ENCODE measurements around the gene MAP3K9.
A peak's percentile ranks its signal among the peaks of the same experiment; 100 is the strongest.

The MAP3K9 gene

DNA sequence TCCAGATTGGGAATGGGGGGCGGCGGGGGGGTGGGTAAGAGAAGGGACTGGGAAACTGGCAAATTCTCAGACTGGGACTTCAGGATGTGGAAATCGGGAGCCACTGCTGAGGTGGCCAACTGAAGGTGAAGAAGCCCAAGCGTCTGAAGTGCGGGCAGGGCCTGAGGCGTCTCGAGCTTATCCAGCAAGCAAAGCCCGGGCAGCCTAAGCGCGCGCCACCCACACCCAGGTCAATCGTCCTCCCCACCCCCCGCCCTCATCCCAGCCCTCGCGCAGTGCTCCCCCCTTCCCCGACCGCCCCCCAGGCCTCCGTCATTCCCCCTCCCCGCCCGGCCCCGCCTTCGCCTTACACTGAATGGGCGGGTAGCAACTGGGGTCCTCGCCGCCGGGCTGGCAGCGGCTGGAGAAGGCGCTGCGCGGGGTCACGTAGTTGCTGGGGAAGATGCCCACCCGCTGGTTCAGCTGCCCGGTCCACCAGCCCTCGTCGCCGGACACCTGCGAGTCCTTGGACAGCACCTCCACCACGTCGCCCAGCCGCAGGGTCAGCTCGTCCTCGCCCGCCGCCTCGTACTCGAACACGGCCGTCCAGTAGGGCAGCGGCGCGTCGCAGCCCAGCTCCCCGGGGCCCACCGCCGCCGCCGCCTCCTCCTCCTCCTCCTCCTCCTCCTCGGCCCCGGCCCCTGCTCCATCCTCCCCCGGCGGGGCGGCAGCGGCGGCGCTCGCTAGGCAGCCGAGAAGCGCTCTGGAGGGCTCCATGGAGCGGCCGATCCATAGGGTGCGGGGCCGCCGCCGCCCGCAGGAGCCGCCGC is 693 bp downstream of the MAP3K9 start:
- Mint-ChIP-seq H3K36me3 (no peaks in the 10 kb centered on the region), H3K4me3 (peak overlapping the region; percentile 87), H3K27me3 (no peaks in the 10 kb centered on the region), H3K27ac (peak overlapping the region; percentile 81), H3K9me3 (no peaks in the 10 kb centered on the region), H3K4me1 (peaks cover 15% of the 10 kb centered on the region)
- DNase-seq (ENCODE audit: low spot score in 2 of 2) (no peak), ATAC-seq (ENCODE audit: low read depth) (no peak)

GRCh38 chr14:70807898-70808415 is 1.4 kb downstream of the MAP3K9 start:
- Mint-ChIP-seq H3K9me3 (no peaks in the 10 kb centered on the region), H3K4me1 (peaks cover 19% of the 10 kb centered on the region)
- peak; percentile 38 for ATAC-seq (ENCODE audit: low read depth)

GRCh38 chr14:70804556-70805162 is 4.7 kb downstream of the MAP3K9 start:
- no peak overlapping the region for H3K27ac Mint-ChIP-seq
- ATAC-seq (ENCODE audit: low read depth) (no peak), DNase-seq (ENCODE audit: low spot score in 2 of 2) (no peak)
- H3K4me3 Mint-ChIP-seq: no peak overlapping the region
- H3K9me3 Mint-ChIP-seq: no peaks in the 10 kb centered on the region
- H3K27me3 Mint-ChIP-seq: no peaks in the 10 kb centered on the region
- H3K4me1 Mint-ChIP-seq: peaks cover 27% of the 10 kb centered on the region
- H3K36me3 Mint-ChIP-seq: peaks cover 18% of the 10 kb centered on the region

More at GRCh38 chr14:70807898-70808415, 1.4 kb downstream of the MAP3K9 start:
- DNase-seq (ENCODE audit: low spot score in 2 of 2): peak in 1 of 2 donors; percentile 39
- H3K4me3 Mint-ChIP-seq: peak overlapping the region; percentile 87
- H3K27ac Mint-ChIP-seq: peak overlapping the region; percentile 81
- H3K36me3 Mint-ChIP-seq: no peaks in the 10 kb centered on the region
- H3K27me3 Mint-ChIP-seq: no peaks in the 10 kb centered on the region

GRCh38 chr14:70803321-70804310 is 5.7 kb downstream of the MAP3K9 start:
- Mint-ChIP-seq H3K36me3 (peaks cover 18% of the 10 kb centered on the region), H3K27ac (peak overlapping the region; percentile 45), H3K27me3 (no peaks in the 10 kb centered on the region), H3K4me1 (peaks cover 27% of the 10 kb centered on the region), H3K4me3 (peak overlapping the region; percentile 32), H3K9me3 (no peaks in the 10 kb centered on the region)
- peak; percentile 79 for ATAC-seq (ENCODE audit: low read depth)
- peak in 1 of 2 donors; percentile 19 for DNase-seq (ENCODE audit: low spot score in 2 of 2)

DNA sequence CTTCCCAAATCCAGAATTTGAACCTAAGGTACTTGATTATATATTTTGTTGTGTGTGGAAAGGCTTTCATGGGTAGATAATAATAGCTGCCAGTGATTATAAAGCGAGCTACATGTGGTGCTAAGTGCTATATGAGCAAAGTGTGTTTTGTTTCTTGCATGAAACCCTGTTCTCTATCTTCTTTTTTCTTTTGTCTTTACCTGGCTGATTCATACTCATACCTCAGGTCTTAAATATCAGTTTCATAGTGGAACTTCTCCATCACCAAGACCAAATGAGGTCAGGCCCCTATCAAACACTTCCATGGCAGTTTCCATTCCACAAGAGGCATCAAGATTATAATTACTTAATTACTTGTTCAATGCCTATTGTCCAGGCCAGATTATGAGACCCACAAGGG is 6.9 kb downstream of the MAP3K9 start:
- H3K36me3 Mint-ChIP-seq: peaks cover 18% of the 10 kb centered on the region
- DNase-seq (ENCODE audit: low spot score in 2 of 2) (no peak), ATAC-seq (ENCODE audit: low read depth) (no peak)
- no peaks in the 10 kb centered on the region for H3K27me3 Mint-ChIP-seq
- no peaks in the 10 kb centered on the region for H3K9me3 Mint-ChIP-seq
- H3K4me3 Mint-ChIP-seq: no peak overlapping the region
- H3K27ac Mint-ChIP-seq: peak overlapping the region; percentile 26
- H3K4me1 Mint-ChIP-seq: peaks cover 22% of the 10 kb centered on the region

DNA sequence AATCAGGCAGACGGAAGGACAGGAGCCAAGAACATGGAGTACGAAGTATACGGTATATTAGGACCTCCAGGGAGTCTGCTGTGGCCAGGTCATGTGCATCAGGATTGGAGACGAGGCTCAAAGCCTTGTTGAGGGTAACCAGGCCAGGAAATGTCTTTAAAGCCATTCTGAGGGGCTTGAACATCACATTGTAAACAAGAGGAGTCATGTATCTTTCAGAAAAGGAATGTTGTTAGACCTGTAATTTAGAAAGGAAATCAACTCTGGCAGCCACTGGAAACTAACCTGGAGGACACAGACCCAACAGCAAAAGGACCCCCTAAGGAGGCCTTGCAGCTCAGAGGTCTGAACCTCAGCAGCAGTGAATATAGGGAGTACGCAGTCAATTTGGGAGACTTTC is 7.5 kb downstream of the MAP3K9 start:
- ATAC-seq (ENCODE audit: low read depth) (no peak), DNase-seq (ENCODE audit: low spot score in 2 of 2) (no peak)
- Mint-ChIP-seq H3K27me3 (no peaks in the 10 kb centered on the region), H3K4me1 (peaks cover 22% of the 10 kb centered on the region), H3K9me3 (no peaks in the 10 kb centered on the region), H3K36me3 (peaks cover 18% of the 10 kb centered on the region), H3K27ac (no peak overlapping the region), H3K4me3 (no peak overlapping the region)

DNA sequence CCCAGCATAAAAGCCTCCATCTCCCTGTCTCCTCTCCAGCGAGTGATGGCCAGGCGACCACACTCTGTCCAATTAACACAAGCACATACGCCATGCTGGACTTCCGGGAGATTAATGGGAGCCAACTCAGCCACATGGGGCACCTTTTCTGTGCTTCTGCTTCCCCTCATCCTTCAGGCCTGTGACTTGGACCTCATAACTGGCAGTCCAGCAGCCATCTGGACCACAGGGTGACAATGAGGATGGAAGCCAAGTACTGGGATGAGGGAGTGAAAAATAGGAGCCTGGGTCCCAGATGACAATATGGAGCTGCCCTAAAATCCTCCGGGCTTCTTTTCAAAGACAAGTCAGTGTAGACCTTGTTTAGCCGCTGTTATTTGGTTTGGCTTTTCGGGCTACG is 12.8 kb downstream of the MAP3K9 start:
- DNase-seq (ENCODE audit: low spot score in 2 of 2): no peak
- Mint-ChIP-seq H3K27ac (no peak overlapping the region), H3K9me3 (no peaks in the 10 kb centered on the region), H3K27me3 (no peaks in the 10 kb centered on the region), H3K4me1 (peaks cover 18% of the 10 kb centered on the region), H3K4me3 (no peak overlapping the region), H3K36me3 (peaks cover 30% of the 10 kb centered on the region)
- no peak for ATAC-seq (ENCODE audit: low read depth)

- DNase-seq (ENCODE audit: low spot score in 2 of 2) (no peak), ATAC-seq (ENCODE audit: low read depth) (no peak)
- H3K27me3 Mint-ChIP-seq: no peaks in the 10 kb centered on the region
- no peaks in the 10 kb centered on the region for H3K9me3 Mint-ChIP-seq
- peaks cover 18% of the 10 kb centered on the region for H3K36me3 Mint-ChIP-seq
- peaks cover 12% of the 10 kb centered on the region for H3K4me1 Mint-ChIP-seq
- no peak overlapping the region for H3K4me3 Mint-ChIP-seq
- no peak overlapping the region for H3K27ac Mint-ChIP-seq
These were observed 15.0 kb downstream of the MAP3K9 start for GRCh38 chr14:70794294-70794693.

- H3K27me3 Mint-ChIP-seq: no peaks in the 10 kb centered on the region
- ATAC-seq (ENCODE audit: low read depth): no peak
- H3K4me3 Mint-ChIP-seq: no peak overlapping the region
These were observed 15.7 kb downstream of the MAP3K9 start for GRCh38 chr14:70793637-70794036.

DNA sequence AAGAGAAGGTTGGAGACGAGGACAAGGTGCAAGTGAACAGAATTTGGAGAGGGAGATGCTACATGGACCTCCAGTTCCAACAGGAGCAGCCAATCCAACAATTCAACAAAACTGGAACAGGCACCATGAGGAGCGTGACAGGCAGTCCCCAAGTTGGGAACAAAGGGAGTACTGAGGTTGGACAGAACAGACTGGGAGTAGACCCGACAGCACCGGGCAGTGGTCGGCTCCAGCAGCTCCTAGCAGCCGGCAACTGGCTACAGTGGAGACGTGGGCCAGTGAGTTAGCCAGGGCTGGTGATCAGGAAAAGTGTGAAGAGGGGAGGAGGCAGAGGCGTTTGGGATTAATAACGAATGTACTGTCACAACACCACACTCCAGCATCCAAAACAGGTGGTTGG is 16.4 kb downstream of the MAP3K9 start:
- Mint-ChIP-seq H3K27me3 (no peaks in the 10 kb centered on the region), H3K4me1 (peaks cover 12% of the 10 kb centered on the region), H3K27ac (no peak overlapping the region), H3K9me3 (no peaks in the 10 kb centered on the region), H3K4me3 (no peak overlapping the region), H3K36me3 (peaks cover 18% of the 10 kb centered on the region)
- DNase-seq (ENCODE audit: low spot score in 2 of 2): no peak
- no peak for ATAC-seq (ENCODE audit: low read depth)

More at GRCh38 chr14:70793637-70794036, 15.7 kb downstream of the MAP3K9 start:
- Mint-ChIP-seq H3K36me3 (peaks cover 18% of the 10 kb centered on the region), H3K9me3 (no peaks in the 10 kb centered on the region), H3K4me1 (peaks cover 12% of the 10 kb centered on the region), H3K27ac (no peak overlapping the region)
- no peak for DNase-seq (ENCODE audit: low spot score in 2 of 2)

DNA sequence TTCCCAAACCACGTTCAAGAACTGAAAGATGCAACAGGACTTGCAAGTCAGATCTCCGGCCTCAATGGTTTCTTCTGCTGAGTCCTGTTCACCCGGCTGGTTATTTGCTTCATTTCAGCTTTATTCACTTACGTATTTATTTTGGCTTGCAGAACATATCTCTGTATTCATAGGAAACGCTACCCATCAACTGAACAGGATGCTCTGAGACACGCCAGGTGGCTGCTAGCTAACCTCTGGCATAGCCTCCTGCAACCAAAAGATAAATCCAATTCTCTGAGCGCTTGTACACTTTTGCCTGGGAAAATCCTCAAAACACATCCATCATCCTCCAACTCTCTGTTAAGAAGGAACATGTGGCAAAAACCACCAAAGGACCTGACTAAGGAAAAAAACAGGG is 17.3 kb downstream of the MAP3K9 start:
- Mint-ChIP-seq H3K27ac (no peak overlapping the region), H3K4me1 (peaks cover 12% of the 10 kb centered on the region), H3K27me3 (no peaks in the 10 kb centered on the region), H3K4me3 (no peak overlapping the region), H3K36me3 (peaks cover 20% of the 10 kb centered on the region), H3K9me3 (no peaks in the 10 kb centered on the region)
- no peak for ATAC-seq (ENCODE audit: low read depth)
- DNase-seq (ENCODE audit: low spot score in 2 of 2): no peak

GRCh38 chr14:70789961-70790360 is 19.4 kb downstream of the MAP3K9 start:
- H3K9me3 Mint-ChIP-seq: no peaks in the 10 kb centered on the region
- H3K36me3 Mint-ChIP-seq: peaks cover 27% of the 10 kb centered on the region
- H3K27ac Mint-ChIP-seq: no peak overlapping the region
- no peak overlapping the region for H3K4me3 Mint-ChIP-seq
- H3K4me1 Mint-ChIP-seq: peaks cover 10% of the 10 kb centered on the region
- ATAC-seq (ENCODE audit: low read depth) (no peak), DNase-seq (ENCODE audit: low spot score in 2 of 2) (no peak)
- no peaks in the 10 kb centered on the region for H3K27me3 Mint-ChIP-seq

- peaks cover 28% of the 10 kb centered on the region for H3K36me3 Mint-ChIP-seq
- no peak for DNase-seq (ENCODE audit: low spot score in 2 of 2)
- H3K27me3 Mint-ChIP-seq: no peaks in the 10 kb centered on the region
- H3K4me3 Mint-ChIP-seq: no peak overlapping the region
- no peak overlapping the region for H3K27ac Mint-ChIP-seq
- no peak for ATAC-seq (ENCODE audit: low read depth)
- H3K9me3 Mint-ChIP-seq: no peaks in the 10 kb centered on the region
- peaks cover 10% of the 10 kb centered on the region for H3K4me1 Mint-ChIP-seq
These were observed 20.0 kb downstream of the MAP3K9 start for GRCh38 chr14:70789361-70789760.
